Endothelial cell (in vitro differentiated cells): ENCODE data around the gene MAGEB17. TPM values are rescaled to one million over a fixed set of nuclear protein-coding genes. Genes with fewer than 3 reads are reported as not detected.
A peak's percentile ranks its signal among the peaks of the same experiment; 100 is the strongest.

ENCODE experiments used
- DNase-seq: peaks from one replicate; pipeline ENCODE4 v3.0.0; 2021; ENCODE audit warnings: low spot score
- H3K27ac Mint-ChIP-seq: one replicate; pipeline ENCODE4 v1.8.0; 2021; ENCODE audit warnings: mixed read lengths, inconsistent platforms; ENCODE audit not compliant: unreplicated experiment
- H3K27me3 Mint-ChIP-seq: one replicate; pipeline ENCODE4 v1.8.0; 2021; ENCODE audit warnings: mild to moderate bottlenecking, moderate library complexity, mixed read lengths, inconsistent platforms; ENCODE audit not compliant: unreplicated experiment
- H3K36me3 Mint-ChIP-seq: one replicate; pipeline ENCODE4 v1.8.0; 2021; ENCODE audit warnings: mild to moderate bottlenecking, low read depth, mixed read lengths, inconsistent platforms; ENCODE audit not compliant: unreplicated experiment
- H3K4me1 Mint-ChIP-seq: one replicate; pipeline ENCODE4 v1.8.0; 2021; ENCODE audit warnings: mild to moderate bottlenecking, mixed read lengths, inconsistent platforms; ENCODE audit not compliant: unreplicated experiment
- H3K4me3 Mint-ChIP-seq: one replicate; pipeline ENCODE4 v1.8.0; 2021; ENCODE audit warnings: mild to moderate bottlenecking, mixed read lengths, inconsistent platforms; ENCODE audit not compliant: unreplicated experiment
- H3K9me3 Mint-ChIP-seq: one replicate; pipeline ENCODE4 v1.8.0; 2021; ENCODE audit warnings: mixed read lengths, inconsistent platforms; ENCODE audit not compliant: unreplicated experiment
- CTCF ChIP-seq: fragments of 200-600 bp; sonication (generic); IDR thresholded peaks from one replicate; pipeline ENCODE4 v1.5.0; 2021; ENCODE audit warnings: antibody characterized with exemption; ENCODE audit not compliant: unreplicated experiment
- long read RNA-seq: library from polyadenylated mRNA; unstranded; transcript quantifications from one replicate; pipeline ENCODE4 v2.0.0, GENCODE V29; 2020; ENCODE audit not compliant: unreplicated experiment
- total RNA-seq: library from RNA; stranded (reverse); fragmentation: NEBNext Ultra II Directional; extraction: Animal tissue kit (Norgen Biotek cat#: 25700); gene quantifications from one replicate; pipeline ENCODE4 v1.2.1, GENCODE V29; 2021; ENCODE audit not compliant: unreplicated experiment

The MAGEB17 gene
- not detected for total RNA-seq
- long read RNA-seq = 0 reads

- no peak within 1 kb of the TSS for H3K4me3 Mint-ChIP-seq
- H3K27me3 Mint-ChIP-seq = peaks cover 2% of the 10 kb centered on the region
- TF ChIP-seq CTCF = no peak
- DNase-seq = no peak
- no peak within 1 kb of the TSS for H3K27ac Mint-ChIP-seq
- peaks cover 3% of the 10 kb centered on the region for H3K4me1 Mint-ChIP-seq
- no peaks in the 10 kb centered on the region for H3K36me3 Mint-ChIP-seq
- no peaks in the 10 kb centered on the region for H3K9me3 Mint-ChIP-seq
These were observed at the start of gene MAGEB17 for GRCh38 chrX:16167181-16167580. TSS of gene MAGEB17 (plus strand) at chrX:16167481. CDS start at chrX:16170383, 2,902 bp downstream.

- Mint-ChIP-seq H3K27me3 (no peaks in the 10 kb centered on the region), H3K27ac (no peak overlapping the region), H3K4me1 (no peaks in the 10 kb centered on the region), H3K36me3 (no peaks in the 10 kb centered on the region), H3K4me3 (no peak overlapping the region), H3K9me3 (no peaks in the 10 kb centered on the region)
- DNase-seq = no peak
- TF ChIP-seq CTCF = no peak
These were observed 47.7 kb upstream of the MAGEB17 start for GRCh38 chrX:16119353-16120220.

- TF ChIP-seq CTCF = no peak
- no peak overlapping the region for H3K4me3 Mint-ChIP-seq
- no peak overlapping the region for H3K27ac Mint-ChIP-seq
These were observed 46.9 kb upstream of the MAGEB17 start for GRCh38 chrX:16120431-16120830.

GRCh38 chrX:16123222-16123786 is 44.0 kb upstream of the MAGEB17 start, which contains the start of gene GRPR:
TSS of gene GRPR (plus strand) at chrX:16123565. CDS start at chrX:16123954, 389 bp downstream.
- DNase-seq = peak; percentile 66
- Mint-ChIP-seq H3K27me3 (peaks cover 1% of the 10 kb centered on the region), H3K27ac (no peak within 1 kb of the TSS), H3K4me1 (no peaks in the 10 kb centered on the region), H3K4me3 (no peak within 1 kb of the TSS), H3K36me3 (no peaks in the 10 kb centered on the region), H3K9me3 (no peaks in the 10 kb centered on the region)
- TF ChIP-seq CTCF = peak; percentile 64

More at GRCh38 chrX:16120431-16120830, 46.9 kb upstream of the MAGEB17 start:
- Mint-ChIP-seq H3K9me3 (no peaks in the 10 kb centered on the region), H3K36me3 (no peaks in the 10 kb centered on the region), H3K4me1 (no peaks in the 10 kb centered on the region), H3K27me3 (no peaks in the 10 kb centered on the region)
- DNase-seq = no peak

- H3K27ac Mint-ChIP-seq = no peak overlapping the region
- no peaks in the 10 kb centered on the region for H3K36me3 Mint-ChIP-seq
- H3K9me3 Mint-ChIP-seq = no peaks in the 10 kb centered on the region
- DNase-seq = no peak
- peaks cover 3% of the 10 kb centered on the region for H3K27me3 Mint-ChIP-seq
- H3K4me3 Mint-ChIP-seq = no peak overlapping the region
- no peaks in the 10 kb centered on the region for H3K4me1 Mint-ChIP-seq
- no peak for TF ChIP-seq CTCF
These were observed 43.1 kb upstream of the MAGEB17 start for GRCh38 chrX:16124201-16124600.
